GM23338 (cell line): ENCODE data around the gene NTRK3. TPM values are rescaled to one million over a fixed set of nuclear protein-coding genes. Genes with fewer than 3 reads are reported as not detected.

Experiments used
- CREB1 ChIP-seq: fragments of 250-450 bp; sonication (Bioruptor Pico); IDR thresholded peaks from 2 replicates; pipeline ENCODE4 v1.5.0; 2020; ENCODE audit warnings: low read depth, mild to moderate bottlenecking, moderate library complexity
- ETS1 ChIP-seq: IDR thresholded peaks from 2 replicates; pipeline ENCODE4 v1.6.1; 2016; ENCODE audit warnings: antibody characterized with exemption
- EZH2 ChIP-seq: fragments of 200-600 bp; sonication (generic); IDR thresholded peaks from one replicate; pipeline ENCODE4 v1.8.0; 2017; ENCODE audit warnings: antibody characterized with exemption, mild to moderate bottlenecking, low read depth; ENCODE audit not compliant: unreplicated experiment
- EZH2phosphoT487 ChIP-seq: fragments of 200-600 bp; sonication (generic); IDR thresholded peaks from one replicate; pipeline ENCODE4 v1.8.1; 2018; ENCODE audit warnings: antibody characterized with exemption; ENCODE audit not compliant: unreplicated experiment
- NANOG ChIP-seq: IDR thresholded peaks from 2 replicates; pipeline ENCODE4 v1.6.1; 2016; ENCODE audit warnings: antibody characterized with exemption, borderline replicate concordance
- REST ChIP-seq: IDR thresholded peaks from one replicate; pipeline ENCODE4 v1.6.1; 2018; ENCODE audit warnings: antibody characterized with exemption; ENCODE audit not compliant: unreplicated experiment
- ZNF114 ChIP-seq: fragments of 250-450 bp; sonication (Bioruptor Pico); IDR thresholded peaks from 2 replicates; pipeline ENCODE4 v1.5.0; 2020; ENCODE audit warnings: mild to moderate bottlenecking, moderate library complexity
- ZNF331 ChIP-seq: fragments of 250-450 bp; sonication (Bioruptor Pico); IDR thresholded peaks from 2 replicates; pipeline ENCODE4 v1.5.0; 2020; ENCODE audit warnings: low read depth, mild to moderate bottlenecking, moderate library complexity
- ZNF462 ChIP-seq: fragments of 250-450 bp; sonication (Bioruptor Pico); IDR thresholded peaks from 2 replicates; pipeline ENCODE4 v1.5.0; 2020; ENCODE audit warnings: mild to moderate bottlenecking, moderate library complexity
- polyA plus RNA-seq: library from polyadenylated mRNA; unstranded; fragments of >200 nt; fragmentation: Nextera tagmentation; extraction: Ambion mirVana; gene quantifications from 2 replicates; pipeline ENCODE4 v1.2.1, GENCODE V29; 2016
- total RNA-seq: library from RNA; depleted of rRNA; stranded (reverse); fragments of >200 nt; shearing (Covaris generic); gene quantifications from 2 replicates; pipeline ENCODE4 v1.2.3, GENCODE V29; 2014

NTRK3 gene
- total and polyA plus RNA-seq, 2 experiments from 2014 or later: 3.1 to 5.3 TPM

- TF ChIP-seq ZNF462 (CRISPR knock-in tag) (no peak), CREB1 (no peak), ZNF114 (CRISPR knock-in tag) (no peak), REST (no peak), ETS1 (no peak), EZH2phosphoT487 (no peak), ZNF331 (CRISPR knock-in tag) (no peak), NANOG (no peak), EZH2 (no peak)
These were observed 241.9 kb downstream of the NTRK3 start (continued) for GRCh38 chr15:88014454-88015160.
